AG09319 (cell line): ENCODE measurements around the gene RAI1.

Experiments used
- DNase-seq: peaks from one replicate; pipeline ENCODE4 v3.0.0-alpha.2; 2010; ENCODE audit warnings: low read depth; ENCODE audit errors: extremely low read depth
- CTCF ChIP-seq: IDR thresholded peaks from 2 replicates; pipeline ENCODE4 v1.5.1; 2011; ENCODE audit warnings: low read depth, mild to moderate bottlenecking, inconsistent platforms, low read length, moderate library complexity

The RAI1 gene

GRCh38 chr17:17679748-17680147, 1.5 kb upstream of the RAI1 start:
- no peak for DNase-seq
- no peak for TF ChIP-seq CTCF

GRCh38 chr17:17680477-17681186, 626 bp upstream of the RAI1 start:
- DNase-seq: no peak
- TF ChIP-seq CTCF: no peak

- no peak for DNase-seq
- no peak; the same call in none of the 2 replicates for TF ChIP-seq CTCF
These were observed 560 bp downstream of the RAI1 start for GRCh38 chr17:17681744-17682292.

GRCh38 chr17:17682293-17682736, 1.1 kb downstream of the RAI1 start:
- no peak for TF ChIP-seq CTCF
- DNase-seq: no peak

GRCh38 chr17:17682737-17683680, 1.8 kb downstream of the RAI1 start:
- no peak for TF ChIP-seq CTCF
- peak; percentile 73 for DNase-seq

- no peak for DNase-seq
- TF ChIP-seq CTCF: no peak
These were observed 2.6 kb downstream of the RAI1 start for GRCh38 chr17:17683710-17684365.
